NOMO-1 treated with dmso at 0.1 percent for 144 hours (cell line): ENCODE measurements around the gene USO1.
"Not testable (repeated sequence)": the region's sequence is repeated elsewhere in the genome, so short reads cannot be mapped to it uniquely, and the experiment has no call there.

Experiments used
- DNase-seq: peaks from one replicate; lab custom pipeline; 2025; ENCODE audit not compliant: unreplicated experiment; lab: John Stamatoyannopoulos, UW

Gene USO1

GRCh38 chr4:75769036-75769435 is 44.7 kb downstream of the USO1 start:
- DNase-seq = no peak

- DNase-seq = no peak
These were observed 47.2 kb downstream of the USO1 start for GRCh38 chr4:75771607-75772006.

DNA sequence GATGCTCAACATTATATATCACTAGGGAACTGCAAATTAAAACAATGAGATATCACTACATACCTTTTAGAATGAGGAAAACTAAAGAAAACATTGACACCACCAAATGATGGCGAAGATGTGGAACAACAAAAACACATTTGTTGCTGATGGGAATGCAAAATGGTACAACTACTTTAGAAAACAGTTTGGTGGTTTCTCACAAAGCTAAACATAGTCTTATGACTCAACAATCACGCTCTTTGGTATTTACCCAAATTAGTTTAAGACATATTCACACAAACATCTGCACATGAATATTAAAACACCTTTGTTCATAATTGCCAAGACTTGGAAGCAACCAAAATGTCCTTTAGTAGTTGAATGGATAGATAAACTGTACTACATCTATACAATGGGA is 53.2 kb downstream of the USO1 start:
- DNase-seq = no peak

- no peak for DNase-seq
These were observed 54.9 kb downstream of the USO1 start for GRCh38 chr4:75779105-75779757.

- DNase-seq = no peak
These were observed 56.9 kb downstream of the USO1 start for GRCh38 chr4:75781305-75781704.

DNA sequence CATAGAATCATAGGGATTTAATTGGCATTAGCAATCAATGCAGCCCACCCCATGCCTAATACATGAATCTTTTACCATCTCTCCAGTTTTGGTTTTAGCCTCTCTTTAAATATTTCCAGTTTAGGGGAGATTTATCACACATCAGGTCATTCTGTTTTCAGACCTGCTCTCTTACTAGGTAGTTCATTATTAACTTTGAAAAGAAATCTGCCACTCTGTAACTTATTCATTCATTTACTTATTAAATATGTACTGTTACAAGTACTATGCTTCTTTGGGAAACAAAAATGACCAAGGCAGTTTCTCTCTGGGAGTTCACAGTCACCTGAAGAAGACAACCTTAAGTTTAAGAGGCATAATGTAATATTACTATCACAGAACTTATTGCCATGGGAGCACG is 62.1 kb downstream of the USO1 start:
- no peak for DNase-seq

- no peak for DNase-seq
These were observed 62.6 kb downstream of the USO1 start for GRCh38 chr4:75786938-75787337.

- DNase-seq = no peak
These were observed 65.6 kb downstream of the USO1 start for GRCh38 chr4:75790024-75790423.

DNA sequence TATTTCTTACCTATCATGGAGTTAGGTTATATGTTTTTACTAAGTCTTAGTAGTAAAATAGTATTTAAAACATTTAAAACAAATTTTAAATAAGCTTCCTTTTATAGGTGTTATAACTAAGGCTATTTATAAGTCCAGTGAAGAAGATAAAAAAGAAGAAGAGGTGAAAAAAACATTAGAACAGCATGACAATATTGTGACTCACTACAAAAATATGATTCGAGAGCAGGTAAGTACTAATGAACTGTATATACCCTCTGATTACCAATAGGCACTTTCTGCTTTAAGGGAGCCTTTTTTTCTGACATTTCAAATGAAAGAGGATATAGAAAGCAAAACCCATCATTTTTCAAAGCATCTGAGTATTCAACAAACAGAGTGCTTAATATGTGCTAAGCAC is 76.6 kb downstream of the USO1 start:
- no peak for DNase-seq

DNA sequence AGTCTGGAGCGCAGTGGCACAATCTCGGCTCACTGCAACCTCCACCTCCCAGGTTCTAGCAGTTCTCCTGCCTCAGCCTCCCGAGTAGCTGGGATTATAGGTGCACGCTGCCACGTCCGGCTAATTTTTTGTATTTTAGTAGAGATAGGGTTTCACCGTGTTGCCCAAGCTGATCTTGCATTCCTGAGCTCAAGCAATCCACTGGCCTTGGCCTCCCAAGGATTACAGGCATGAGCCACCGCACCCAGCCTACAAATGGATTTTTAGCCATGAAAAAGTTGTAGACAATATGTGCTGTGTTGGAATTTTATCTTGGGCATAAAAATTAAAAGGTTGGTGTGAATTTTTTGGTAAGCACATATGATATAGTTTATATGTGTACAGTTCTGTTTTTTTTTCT is 81.7 kb downstream of the USO1 start:
- not testable (repeated sequence) for DNase-seq

- DNase-seq = no peak
These were observed 93.5 kb downstream of the USO1 start for GRCh38 chr4:75817901-75818300.

DNA sequence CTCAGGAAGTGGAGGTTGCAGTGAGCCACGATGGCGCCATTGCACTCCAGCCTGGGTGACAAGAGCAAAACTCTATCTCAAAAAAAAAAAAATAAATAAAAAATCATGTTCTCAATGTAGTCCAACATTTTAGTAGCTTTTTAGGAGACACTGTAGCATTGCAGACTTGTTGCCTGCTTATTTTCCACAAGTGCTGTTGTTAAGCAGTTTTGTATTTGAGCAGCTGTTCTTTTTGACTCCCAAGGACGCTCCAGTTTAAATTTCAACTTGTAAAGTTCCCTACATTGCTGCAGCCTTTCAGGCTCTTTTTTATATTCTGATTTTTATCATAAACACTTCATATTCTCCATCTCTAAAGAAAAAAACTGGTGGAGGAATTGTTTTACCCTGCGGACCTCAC is 94.7 kb downstream of the USO1 start:
- no peak for DNase-seq

GRCh38 chr4:75820197-75820596 is 95.8 kb downstream of the USO1 start:
- no peak for DNase-seq

DNA sequence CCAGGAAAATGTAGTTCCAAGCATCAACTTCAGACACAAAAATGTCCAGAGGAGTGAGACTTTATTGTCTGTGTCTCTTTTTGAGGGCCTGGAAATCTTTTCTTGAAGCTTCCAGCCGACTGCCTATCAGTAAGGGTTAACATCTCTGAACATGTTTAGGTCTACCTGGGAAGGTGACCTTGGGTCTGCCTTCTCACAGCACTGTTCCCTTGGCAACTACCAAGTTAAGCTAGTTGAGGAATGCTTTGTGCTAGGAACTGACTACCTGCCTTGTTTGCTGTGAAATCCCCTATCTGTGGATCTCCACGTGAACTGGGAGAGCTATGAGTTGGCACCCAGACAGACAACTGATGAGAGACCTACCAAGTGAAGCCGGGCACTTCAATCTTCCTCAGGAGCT is 96.3 kb downstream of the USO1 start:
- DNase-seq = no peak

DNA sequence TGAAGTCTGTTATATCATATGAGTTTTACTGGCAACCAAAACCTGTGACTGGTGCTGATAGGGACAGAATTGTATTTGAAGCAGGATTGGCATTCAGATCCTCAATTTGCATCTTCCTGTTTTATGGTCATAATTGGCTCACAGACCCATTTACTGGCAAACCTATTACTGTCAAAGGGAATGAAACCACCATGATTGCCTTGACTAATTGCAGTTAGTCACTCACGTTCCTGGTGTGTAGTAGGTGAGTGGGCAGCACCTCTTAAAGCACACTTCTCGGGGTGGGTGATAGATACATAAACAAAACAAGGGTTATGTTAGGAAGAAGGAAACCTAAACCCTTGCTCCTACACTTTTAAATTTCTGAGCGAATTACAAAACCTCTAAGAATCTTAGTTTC is 96.8 kb downstream of the USO1 start:
- DNase-seq = no peak

DNA sequence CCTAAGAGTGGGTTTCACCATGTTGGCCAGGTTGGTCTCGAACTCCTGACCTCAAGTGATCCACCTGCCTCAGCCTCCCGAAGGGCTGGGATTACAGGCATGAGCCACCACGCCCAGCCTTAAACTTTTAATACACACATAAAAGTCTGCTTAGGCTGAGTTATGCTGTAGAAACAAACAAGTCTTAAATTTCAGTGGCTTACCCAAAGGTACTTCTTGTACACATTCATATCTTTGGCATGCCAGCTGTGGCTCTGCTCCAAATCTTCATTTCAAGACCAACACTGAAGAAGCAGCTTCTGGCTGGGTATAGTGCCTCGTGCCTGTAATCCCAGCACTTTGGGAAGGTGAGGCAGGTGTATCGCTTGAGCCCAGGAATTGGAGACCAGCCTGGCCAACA is 97.6 kb downstream of the USO1 start:
- no peak for DNase-seq

DNA sequence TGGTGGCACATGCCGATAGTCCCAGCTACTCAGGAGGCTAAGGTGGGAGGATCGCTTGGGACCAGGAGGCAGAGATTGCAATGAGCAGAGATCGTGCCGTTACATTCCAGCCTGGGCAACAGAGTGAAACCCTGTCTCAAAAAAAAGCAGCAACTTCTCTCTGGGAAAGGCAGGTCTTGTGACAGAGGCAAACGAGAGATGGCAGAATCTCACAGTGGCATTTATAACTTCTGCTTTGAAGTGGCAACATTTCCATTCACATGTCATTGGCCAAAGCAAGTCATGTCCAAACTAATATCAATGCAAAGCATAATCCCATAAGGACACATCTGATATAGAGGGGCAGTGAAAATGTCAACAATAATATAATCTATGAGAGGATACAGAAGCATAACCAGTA is 98.0 kb downstream of the USO1 start:
- DNase-seq = no peak

DNA sequence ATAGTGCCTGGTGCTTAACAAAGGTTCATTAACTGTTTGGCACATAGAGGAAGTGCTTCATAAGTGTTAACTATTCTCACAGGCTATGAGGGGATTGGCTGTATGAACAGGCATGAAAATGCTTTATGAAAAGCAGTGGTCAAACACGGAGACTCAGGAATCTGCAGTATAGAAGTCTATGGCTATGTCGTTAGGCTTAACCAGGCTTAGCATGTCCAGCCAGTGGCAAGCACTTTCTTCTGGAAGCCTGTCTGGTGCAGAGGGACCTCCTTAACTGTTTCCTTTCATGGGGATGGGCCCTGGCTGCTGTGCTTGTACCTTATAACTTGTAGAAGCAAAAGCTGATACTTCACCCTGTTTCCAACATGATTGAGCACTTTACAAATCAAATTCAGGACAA is 99.4 kb downstream of the USO1 start:
- DNase-seq = no peak

DNA sequence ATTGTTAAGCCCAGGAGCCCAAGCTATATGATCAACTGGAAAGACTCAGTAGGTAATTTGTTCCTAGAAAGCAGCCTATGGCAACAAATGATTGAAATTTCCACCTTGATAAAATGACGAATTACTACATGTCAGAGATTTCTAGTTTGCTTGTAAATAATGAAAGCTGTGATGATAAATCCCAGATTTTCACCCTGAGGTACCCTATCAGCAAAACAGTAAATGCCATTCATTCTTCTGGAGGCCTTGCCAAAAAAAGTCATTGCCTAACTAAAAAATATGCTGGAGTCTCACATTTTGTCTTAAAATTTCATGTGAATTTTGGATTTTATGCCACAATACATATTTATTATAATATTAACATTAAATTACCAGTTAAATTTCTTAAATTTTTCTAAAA is 106.5 kb downstream of the USO1 start:
- DNase-seq = no peak

- peak; percentile 63 for DNase-seq
These were observed 107.6 kb downstream of the USO1 start for GRCh38 chr4:75831856-75832405.

GRCh38 chr4:75834095-75834771 is 109.9 kb downstream of the USO1 start:
- no peak for DNase-seq

DNA sequence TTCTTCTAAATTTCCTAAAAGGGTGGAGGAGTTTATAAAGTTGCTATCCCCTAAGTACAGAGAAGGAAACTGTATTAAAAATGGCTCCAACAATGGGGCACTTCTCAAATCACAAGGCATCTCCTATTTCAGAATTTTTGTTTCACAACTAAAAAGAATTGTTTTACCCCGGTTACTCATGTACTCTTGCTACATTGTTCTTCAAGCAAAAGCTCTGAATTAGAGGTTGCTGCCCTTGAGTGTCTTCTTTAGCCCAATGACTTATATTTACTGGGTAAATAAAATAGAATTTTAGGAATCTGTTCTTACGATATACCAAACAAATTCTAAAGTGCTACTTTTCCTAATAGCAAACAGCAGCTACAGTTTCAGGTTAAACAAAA is 110.4 kb downstream of the USO1 start:
- DNase-seq = no peak
